ENCODE data around the gene UPK3A. TPM values are rescaled to one million over a fixed set of nuclear protein-coding genes. Genes with fewer than 3 reads are reported as not detected.

The UPK3A gene
- total RNA-seq, 1 experiment from 2014 or later, result not detected

- POLR2A ChIA-PET, result no interaction called here
- no peaks in the 10 kb centered on the region for H3K27me3 ChIP-seq (ENCODE audit: control insufficient read depth, insufficient read depth, low read length)
- TF ChIP-seq SIN3A (IDR thresholded peaks at IDR 0.05; ENCODE audit: borderline replicate concordance, insufficient read depth, low read depth, low read length) (no peak), REST (IDR thresholded peaks at IDR 0.05; ENCODE audit: insufficient read depth in 1 of 2, low read depth in 2 of 2, low read length in 1 of 2) (no peak), TCF7L2 (IDR thresholded peaks at IDR 0.05; ENCODE audit: low read depth, low read length) (no peak), POLR2AphosphoS5 (IDR thresholded peaks at IDR 0.05; ENCODE audit: low read depth, low read length) (no peak)
- TF ChIP-seq, protein P1, sequence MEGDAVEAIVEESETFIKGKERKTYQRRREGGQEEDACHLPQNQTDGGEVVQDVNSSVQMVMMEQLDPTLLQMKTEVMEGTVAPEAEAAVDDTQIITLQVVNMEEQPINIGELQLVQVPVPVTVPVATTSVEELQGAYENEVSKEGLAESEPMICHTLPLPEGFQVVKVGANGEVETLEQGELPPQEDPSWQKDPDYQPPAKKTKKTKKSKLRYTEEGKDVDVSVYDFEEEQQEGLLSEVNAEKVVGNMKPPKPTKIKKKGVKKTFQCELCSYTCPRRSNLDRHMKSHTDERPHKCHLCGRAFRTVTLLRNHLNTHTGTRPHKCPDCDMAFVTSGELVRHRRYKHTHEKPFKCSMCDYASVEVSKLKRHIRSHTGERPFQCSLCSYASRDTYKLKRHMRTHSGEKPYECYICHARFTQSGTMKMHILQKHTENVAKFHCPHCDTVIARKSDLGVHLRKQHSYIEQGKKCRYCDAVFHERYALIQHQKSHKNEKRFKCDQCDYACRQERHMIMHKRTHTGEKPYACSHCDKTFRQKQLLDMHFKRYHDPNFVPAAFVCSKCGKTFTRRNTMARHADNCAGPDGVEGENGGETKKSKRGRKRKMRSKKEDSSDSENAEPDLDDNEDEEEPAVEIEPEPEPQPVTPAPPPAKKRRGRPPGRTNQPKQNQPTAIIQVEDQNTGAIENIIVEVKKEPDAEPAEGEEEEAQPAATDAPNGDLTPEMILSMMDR (IDR thresholded peaks at IDR 0.05), result no peak
- ATAC-seq (no peak), DNase-seq (ENCODE audit: low read depth, low spot score) (no peak)
- peaks cover 2% of the 10 kb centered on the region; the same call in 1 of the 2 replicates for H3K36me3 ChIP-seq (ENCODE audit: control insufficient read depth, insufficient read depth, low read length)
- no peaks in the 10 kb centered on the region for H3K9me3 ChIP-seq (ENCODE audit: control insufficient read depth, insufficient read depth, low read depth, low read length)
- H3K4me3 ChIP-seq (ENCODE audit: low read depth in 2 of 2, low read length in 2 of 2), result no peak overlapping the region
- intact Hi-C loops (cut with micrococcal nuclease; ENCODE audit: unreplicated experiment) (no loop called here), in situ Hi-C loops (cut with HindIII; ENCODE audit: low pct_unique_long_range_greater_than_20kb, low sequenced_read_pairs) (no loop called here)
- peaks cover 7% of the 10 kb centered on the region; the same call in 1 of the 2 replicates for H3K4me1 ChIP-seq (ENCODE audit: control insufficient read depth, insufficient read depth, low read length)
- BruUV-seq (replicated peaks), result no TSS peak
- CTCF ChIA-PET, result interaction anchor here (0.9 kb wide), 1 partner anchor 19 kb away, joined by 3 read pairs; no protein-coding TSS in a partner anchor
- H3K27ac ChIP-seq (ENCODE audit: low read length), result no peak overlapping the region
Measured at GRCh38 chr22:45305456-45306075, 20.8 kb downstream of the UPK3A start.

- DNase-seq (ENCODE audit: low read depth, low spot score), result no peak
- POLR2A ChIA-PET, result no interaction called here
- intact Hi-C loops (cut with micrococcal nuclease; ENCODE audit: unreplicated experiment), result no loop called here
Measured at GRCh38 chr22:45306139-45306538, 21.4 kb downstream of the UPK3A start.

More at GRCh38 chr22:45306139-45306538, 21.4 kb downstream of the UPK3A start:
- CTCF ChIA-PET, result no interaction called here
- no peak for TF ChIP-seq REST (IDR thresholded peaks at IDR 0.05; ENCODE audit: insufficient read depth in 1 of 2, low read depth in 2 of 2, low read length in 1 of 2)
- TF ChIP-seq SIN3A (IDR thresholded peaks at IDR 0.05; ENCODE audit: borderline replicate concordance, insufficient read depth, low read depth, low read length), result no peak
- no peak for TF ChIP-seq TCF7L2 (IDR thresholded peaks at IDR 0.05; ENCODE audit: low read depth, low read length)
- no peak for TF ChIP-seq POLR2AphosphoS5 (IDR thresholded peaks at IDR 0.05; ENCODE audit: low read depth, low read length)
- TF ChIP-seq, protein P1 (IDR thresholded peaks at IDR 0.05), result no peak
- in situ Hi-C loops (cut with HindIII; ENCODE audit: low pct_unique_long_range_greater_than_20kb, low sequenced_read_pairs), result no loop called here
- no peak overlapping the region for H3K27ac ChIP-seq (ENCODE audit: low read length)
- H3K36me3 ChIP-seq (ENCODE audit: control insufficient read depth, insufficient read depth, low read length), result peaks cover 2% of the 10 kb centered on the region; the same call in 1 of the 2 replicates
- BruUV-seq (replicated peaks), result no TSS peak
- no peak overlapping the region for H3K4me3 ChIP-seq (ENCODE audit: low read depth in 2 of 2, low read length in 2 of 2)
- peaks cover 7% of the 10 kb centered on the region; the same call in 1 of the 2 replicates for H3K4me1 ChIP-seq (ENCODE audit: control insufficient read depth, insufficient read depth, low read length)
- H3K9me3 ChIP-seq (ENCODE audit: control insufficient read depth, insufficient read depth, low read depth, low read length), result no peaks in the 10 kb centered on the region
- H3K27me3 ChIP-seq (ENCODE audit: control insufficient read depth, insufficient read depth, low read length), result no peaks in the 10 kb centered on the region
- ATAC-seq, result no peak
